K562 (cell line): ENCODE measurements around the gene TAF11L2. TPM values are rescaled to one million over a fixed set of nuclear protein-coding genes. Genes with fewer than 3 reads are reported as not detected.

Source experiments
- ATAC-seq: fragments of 200-7000 bp; cut with Tn5 transposase; 3 replicates; pipeline ENCODE4 v1.9.1; 2020; ENCODE audit warnings: moderate library complexity
- BruUV-seq: library from RNA; stranded (reverse); fragments of 400-500 nt; replicated peaks from 2 replicates; lab custom pipeline; 2021; lab: Mats Ljungman, UMichigan
- CTCF ChIA-PET: fragments of 300-600 bp; formaldehyde crosslinking; extraction: SDS; loops from one replicate; lab custom pipeline; 2021; ENCODE audit warnings: low intra/inter-chr PET ratio; lab: Yijun Ruan, JAX
- POLR2A ChIA-PET: fragments of 300-600, 350-650 bp; sonication (Branson Sonifier 250); formaldehyde crosslinking; extraction: SDS; loops from one replicate; lab custom pipeline; 2021; ENCODE audit warnings: antibody characterized with exemption, inconsistent platforms; lab: Yijun Ruan, JAX
- DNase-seq, 4 experiments: peaks; one replicate each; pipeline versions ENCODE4 v3.0.0 to v3.0.0-alpha.2; 2011 to 2018; ENCODE audit warnings: low spot score in 3 of 4, mixed read lengths in 3 of 4; ENCODE audit errors: extremely low read depth in 1 of 4
- FAIRE-seq: peaks from 2 replicates; lab custom pipeline; 2011; peaks lifted over from hg19 to GRCh38; lab: Jason Lieb, UNC
- H2AFZ ChIP-seq: 2 replicates; pipeline ENCODE4 v1.6.0; 2011; ENCODE audit warnings: low read depth, low read length, control low read depth, inconsistent platforms
- H3K27ac ChIP-seq: fragments of 200-600 bp; 3 replicates; pipeline ENCODE4 v1.8.0; 2011; ENCODE audit warnings: low read depth, mild to moderate bottlenecking, control low read depth, inconsistent platforms, low read length, moderate library complexity, mixed read lengths; ENCODE audit errors: extremely low read depth
- H3K27me3 ChIP-seq, 2 experiments: fragments of 300-600 bp in 1 of 2; 2 replicates in 1 of 2; 3 replicates in 1 of 2; pipeline versions ENCODE4 v1.6.0 to v1.8.0; 2011; ENCODE audit warnings: inconsistent platforms in 2 of 2, low read length in 2 of 2, mild to moderate bottlenecking in 1 of 2, mixed read lengths in 1 of 2, moderate library complexity in 1 of 2; ENCODE audit not compliant: control insufficient read depth in 2 of 2, insufficient read depth in 2 of 2
- H3K36me3 ChIP-seq: fragments of 300-600 bp; 3 replicates; pipeline ENCODE4 v1.8.0; 2011; ENCODE audit warnings: mild to moderate bottlenecking, low read length, inconsistent platforms; ENCODE audit not compliant: control insufficient read depth, insufficient read depth
- H3K4me1 ChIP-seq, 2 experiments: fragments of 200-600 bp in 1 of 2; replicated peaks in 1 of 2; 2 replicates in 1 of 2; 3 replicates in 1 of 2; pipeline versions ENCODE4 v1.5.1 to v1.8.0; 2011; ENCODE audit warnings: inconsistent platforms in 2 of 2, low read length in 2 of 2, mild to moderate bottlenecking in 1 of 2, mixed read lengths in 1 of 2, moderate library complexity in 1 of 2; ENCODE audit not compliant: control insufficient read depth in 2 of 2, insufficient read depth in 2 of 2
- H3K4me2 ChIP-seq: 2 replicates; pipeline ENCODE4 v1.6.1; 2011; ENCODE audit warnings: low read length, control low read depth, inconsistent platforms, mixed read lengths; ENCODE audit not compliant: insufficient read depth
- H3K4me3 ChIP-seq: fragments of 200-600 bp; sonication (generic), shearing (Covaris generic); 2 replicates; pipeline ENCODE4 v1.5.1; 2016; ENCODE audit warnings: control low read depth, inconsistent platforms
- H3K79me2 ChIP-seq: fragments of 200-600 bp; 3 replicates; pipeline ENCODE4 v1.8.0; 2011; ENCODE audit warnings: low read length, inconsistent platforms; ENCODE audit not compliant: control insufficient read depth, insufficient read depth
- H3K9ac ChIP-seq, 2 experiments: 2 replicates each; pipeline versions ENCODE4 v1.6.0 to v1.6.1; 2011; ENCODE audit warnings: low read depth in 2 of 2, low read length in 2 of 2, control low read depth in 1 of 2, inconsistent platforms in 1 of 2, mild to moderate bottlenecking in 1 of 2, mixed read lengths in 1 of 2; ENCODE audit not compliant: insufficient read depth in 1 of 2
- H3K9me1 ChIP-seq: one replicate; pipeline ENCODE4 v1.6.0; 2011; ENCODE audit warnings: inconsistent platforms, mild to moderate bottlenecking, low read length, moderate library complexity; ENCODE audit not compliant: control insufficient read depth, insufficient read depth
- H3K9me3 ChIP-seq: replicated peaks from 2 replicates; pipeline ENCODE4 v1.5.1; 2011; ENCODE audit warnings: low read depth, low read length, inconsistent platforms; ENCODE audit not compliant: control insufficient read depth, insufficient read depth
- H4K20me1 ChIP-seq: replicated peaks from 2 replicates; pipeline ENCODE4 v1.6.1; 2011; ENCODE audit warnings: low read length, inconsistent platforms, mixed read lengths; ENCODE audit not compliant: control insufficient read depth, insufficient read depth
- AFF1 ChIP-seq, 2 experiments: fragments of 450-650 bp; IDR thresholded peaks; 2 replicates each; pipeline ENCODE4 v1.6.1; 2018; ENCODE audit warnings: mild to moderate bottlenecking in 2 of 2, low read depth in 1 of 2; ENCODE audit not compliant: partially characterized antibody in 2 of 2
- ARID2 ChIP-seq: fragments of 450-650 bp; IDR thresholded peaks from 2 replicates; pipeline ENCODE4 v1.6.1; 2017; ENCODE audit warnings: antibody characterized with exemption, mild to moderate bottlenecking
- CBX1 ChIP-seq: sonication (generic); IDR thresholded peaks from 2 replicates; pipeline ENCODE4 v1.6.1; 2016; ENCODE audit warnings: antibody characterized with exemption, low read depth, mild to moderate bottlenecking
- KDM2B ChIP-seq: fragments of 250-450 bp; sonication (Bioruptor Pico); IDR thresholded peaks from 2 replicates; pipeline ENCODE4 v1.8.0; 2021; ENCODE audit warnings: mild to moderate bottlenecking, moderate library complexity
- MCM7 ChIP-seq, 2 experiments: fragments of 450-650 bp; IDR thresholded peaks; 2 replicates each; pipeline ENCODE4 v1.6.1; 2016 to 2018
- PKNOX1 ChIP-seq: fragments of 450-650 bp; IDR thresholded peaks from 2 replicates; pipeline ENCODE4 v1.6.1; 2016
- PRMT5 ChIP-seq: sonication (generic); formaldehyde crosslinking; IDR thresholded peaks from 2 replicates; pipeline ENCODE4 v1.5.0; 2020; ENCODE audit warnings: missing genetic modification reagents
- SMARCA5 ChIP-seq: fragments of 450-650 bp; IDR thresholded peaks from 2 replicates; pipeline ENCODE4 v1.6.1; 2016
- THAP12 ChIP-seq: fragments of 250-450 bp; sonication (Bioruptor Pico); IDR thresholded peaks from 2 replicates; pipeline ENCODE4 v1.9.0; 2021; ENCODE audit warnings: mild to moderate bottlenecking, inconsistent platforms
- TRIM24 ChIP-seq, 2 experiments: fragments of 450-650 bp; IDR thresholded peaks; 2 replicates each; pipeline ENCODE4 v1.6.1; 2016
- ZNF518B ChIP-seq: fragments of 250-450 bp; sonication (Bioruptor Pico); IDR thresholded peaks from 2 replicates; pipeline ENCODE4 v1.5.0; 2021; ENCODE audit warnings: mild to moderate bottlenecking, moderate library complexity
- ZZZ3 ChIP-seq: fragments of 450-650 bp; IDR thresholded peaks from 2 replicates; pipeline ENCODE4 v1.6.1; 2016; ENCODE audit warnings: antibody characterized with exemption, mild to moderate bottlenecking, moderate library complexity
- WGBS: fragments of 100-300 bp; shearing (Covaris generic); methylation state at CpG from one replicate; pipeline ENCODE4 v1.1.6; 2016; ENCODE audit warnings: low coverage, mixed read lengths; ENCODE audit not compliant: insufficient coverage; ENCODE audit errors: missing lambda C conversion rate; 5-methylcytosine and 5-hydroxymethylcytosine counted together
- in situ Hi-C: fragments of 300-500 bp; cut with MboI; formaldehyde crosslinking; loops from 4 replicates; pipeline ENCODE4 v1.15.0; 2018; ENCODE audit warnings: inconsistent platforms, mixed read lengths
- intact Hi-C: fragments of 100-400 bp; cut with micrococcal nuclease; formaldehyde crosslinking; loops from 2 replicates; pipeline ENCODE4 v1.14.2; 2022
- polyA plus RNA-seq, 8 experiments: library from polyadenylated mRNA; depleted of rRNA in 4 of 8; stranded (reverse) in 5 of 8; unstranded in 3 of 8; fragments of >200 nt; fragmentation: Nextera tagmentation in 2 of 8; fragmentation: Illumina TruSeq in 1 of 8; extraction: Ambion mirVana in 2 of 8; extraction: Trizol in 1 of 8; gene quantifications; 2 replicates each; pipeline versions ENCODE4 v1.2.1 to v1.2.3, GENCODE V29; 2011 to 2014; ENCODE audit warnings: inconsistent platforms in 1 of 8, missing spikeins in 1 of 8
- total RNA-seq, 7 experiments: library from RNA; depleted of rRNA in 6 of 7; stranded (reverse); fragments of >200 nt in 6 of 7; fragmentation: Illumina TruSeq in 2 of 7; extraction: Trizol in 2 of 7; gene quantifications; 2 replicates each; pipeline versions ENCODE4 v1.2.1 to v1.2.3, GENCODE V29; 2011 to 2021; ENCODE audit warnings: low replicate concordance in 1 of 7

TAF11L2 gene
- total and polyA plus RNA-seq, 9 of the 15 experiments (the other 6 are each of a cell fraction or from before 2014, with no cell fraction given): not detected

GRCh38 chr5:17481378-17481777 is 16.7 kb upstream of the TAF11L2 start:
- no peaks in the 10 kb centered on the region for H4K20me1 ChIP-seq
- H3K36me3 ChIP-seq: no peaks in the 10 kb centered on the region
- H3K9me1 ChIP-seq: no peaks in the 10 kb centered on the region
- ATAC-seq (no peak), FAIRE-seq (peak; percentile 57), DNase-seq (no peak)
- BruUV-seq: no TSS peak
- no peak overlapping the region for H3K4me3 ChIP-seq
- H3K9ac ChIP-seq: no peak overlapping the region
- H3K4me2 ChIP-seq: no peak overlapping the region
- in situ Hi-C loops: loop anchor here (10.0 to 25.0 kb wide), 2 partner anchors 113 to 831 kb away; partner anchors contain the start of genes TAF11L10, TAF11L8 and TAF11L9
- POLR2A ChIA-PET: no interaction called here
- WGBS: 0% methylated on average over 4 of the region's 4 CpGs
- no peaks in the 10 kb centered on the region for H3K9me3 ChIP-seq
- H3K27ac ChIP-seq: no peak overlapping the region
- H3K27me3 ChIP-seq: no peaks in the 10 kb centered on the region
- no peaks in the 10 kb centered on the region for H3K79me2 ChIP-seq
- CTCF ChIA-PET: no interaction called here
- no peaks in the 10 kb centered on the region for H3K4me1 ChIP-seq
- intact Hi-C loops: no loop called here
- no peak overlapping the region for H2AFZ ChIP-seq
- TF ChIP-seq SMARCA5 (no peak), KDM2B (no peak), MCM7 (IDR thresholded peaks at IDR 0.05) (no peak), TRIM24 (IDR thresholded peaks at IDR 0.05) (no peak), ARID2 (no peak), ZZZ3 (no peak), ZNF518B (CRISPR knock-in tag) (no peak), PKNOX1 (no peak), THAP12 (CRISPR knock-in tag) (no peak), CBX1 (no peak), AFF1 (IDR thresholded peaks at IDR 0.05; ENCODE audit: low read depth in 1 of 2, partially characterized antibody in 2 of 2) (no peak), PRMT5 (CRISPR knock-in tag) (no peak)
